ENCODE measurements around the gene RECQL5.

Gene RECQL5

GRCh38 chr17:75685499-75685898 is 18.5 kb upstream of the RECQL5 start:
- no peak for TF ChIP-seq ZFX (IDR thresholded peaks at IDR 0.05)
- no peak for TF ChIP-seq CTCF (conservative IDR thresholded peaks at IDR 0.05)
- H3K27ac ChIP-seq, result no peak overlapping the region

GRCh38 chr17:75684924-75685323 is 18.0 kb upstream of the RECQL5 start:
- no peak for TF ChIP-seq ZFX (IDR thresholded peaks at IDR 0.05)
- TF ChIP-seq CTCF (conservative IDR thresholded peaks at IDR 0.05), result no peak
- no peak overlapping the region for H3K27ac ChIP-seq

GRCh38 chr17:75684249-75684648 is 17.3 kb upstream of the RECQL5 start:
- no peak overlapping the region for H3K27ac ChIP-seq

GRCh38 chr17:75683583-75683982 is 16.6 kb upstream of the RECQL5 start:
- TF ChIP-seq ZFX (IDR thresholded peaks at IDR 0.05) (no peak), CTCF (conservative IDR thresholded peaks at IDR 0.05) (no peak)
- no peak overlapping the region for H3K27ac ChIP-seq

More at GRCh38 chr17:75684249-75684648, 17.3 kb upstream of the RECQL5 start:
- TF ChIP-seq ZFX (IDR thresholded peaks at IDR 0.05) (no peak), CTCF (conservative IDR thresholded peaks at IDR 0.05) (no peak)

GRCh38 chr17:75681289-75681688 is 14.3 kb upstream of the RECQL5 start:
- TF ChIP-seq ZFX (IDR thresholded peaks at IDR 0.05), result no peak
- no peak for TF ChIP-seq CTCF (conservative IDR thresholded peaks at IDR 0.05)

GRCh38 chr17:75680431-75680830 is 13.5 kb upstream of the RECQL5 start:
- TF ChIP-seq CTCF (conservative IDR thresholded peaks at IDR 0.05) (no peak), ZFX (IDR thresholded peaks at IDR 0.05) (no peak)

More at GRCh38 chr17:75681289-75681688, 14.3 kb upstream of the RECQL5 start:
- no peak overlapping the region for H3K27ac ChIP-seq

GRCh38 chr17:75679706-75680211 is 12.8 kb upstream of the RECQL5 start:
- TF ChIP-seq ZFX (IDR thresholded peaks at IDR 0.05) (no peak), CTCF (conservative IDR thresholded peaks at IDR 0.05) (no peak)
- no peak overlapping the region for H3K27ac ChIP-seq

More at GRCh38 chr17:75680431-75680830, 13.5 kb upstream of the RECQL5 start:
- no peak overlapping the region for H3K27ac ChIP-seq

Measured in C4-2B (cell line).